SIG-M5 treated with dmso at 0.1 percent for 504 hours (cell line): Measurements from ENCODE around the gene FLCN.

Source experiments
- DNase-seq: peaks from one replicate; lab custom pipeline; 2025; ENCODE audit not compliant: unreplicated experiment; lab: John Stamatoyannopoulos, UW

The FLCN gene

GRCh38 chr17:17170346-17170985 is 66.5 kb downstream of the FLCN start:
- DNase-seq: no peak

GRCh38 chr17:17169396-17169795 is 67.6 kb downstream of the FLCN start:
- DNase-seq: no peak

GRCh38 chr17:17168401-17168800 is 68.6 kb downstream of the FLCN start:
- DNase-seq: no peak

- DNase-seq: no peak
Observed at GRCh38 chr17:17167986-17168385, 69.0 kb downstream of the FLCN start.

- DNase-seq: no peak
Observed at GRCh38 chr17:17167356-17167755, 69.6 kb downstream of the FLCN start.

- no peak for DNase-seq
Observed at GRCh38 chr17:17166446-17166845, 70.5 kb downstream of the FLCN start.

GRCh38 chr17:17165666-17166308 is 71.2 kb downstream of the FLCN start:
- DNase-seq: no peak

GRCh38 chr17:17164676-17165075 is 72.3 kb downstream of the FLCN start:
- no peak for DNase-seq

- no peak for DNase-seq
Observed at GRCh38 chr17:17164156-17164555, 72.8 kb downstream of the FLCN start.
